CD14-positive monocyte (primary cell): ENCODE measurements around the gene BCAT1. TPM values are rescaled to one million over a fixed set of nuclear protein-coding genes. Genes with fewer than 3 reads are reported as not detected.

Experiments used
- DNase-seq, 3 donors: peaks; one replicate each; pipeline ENCODE4 v3.0.0-alpha.2; 2011 to 2022
- H2AFZ ChIP-seq: 2 replicates; pipeline ENCODE4 v1.6.0; 2012; ENCODE audit warnings: mild to moderate bottlenecking, low read depth, low read length, inconsistent platforms; ENCODE audit not compliant: insufficient read depth, poor library complexity, severe bottlenecking
- H3K27ac ChIP-seq, 2 donors: 1 replicate in 1 of 2; 2 replicates in 1 of 2; pipeline ENCODE4 v1.5.1; 2012 to 2013; ENCODE audit warnings: low read length in 2 of 2, control low read depth in 1 of 2, inconsistent platforms in 1 of 2, low read depth in 1 of 2, mild to moderate bottlenecking in 1 of 2
- H3K27me3 ChIP-seq, 2 donors: one replicate each; pipeline versions ENCODE4 v1.6.0 to v1.6.1; 2011 to 2013; ENCODE audit warnings: low read length in 2 of 2; ENCODE audit not compliant: control insufficient read depth in 2 of 2, insufficient read depth in 2 of 2
- H3K36me3 ChIP-seq, 2 donors: replicated peaks in 1 of 2; 1 replicate in 1 of 2; 2 replicates in 1 of 2; pipeline versions ENCODE4 v1.5.1 to v1.6.1; 2012 to 2013; ENCODE audit warnings: low read length in 2 of 2, control low read depth in 1 of 2, inconsistent platforms in 1 of 2, mild to moderate bottlenecking in 1 of 2; ENCODE audit not compliant: insufficient read depth in 2 of 2, control insufficient read depth in 1 of 2
- H3K4me1 ChIP-seq, 2 donors: 1 replicate in 1 of 2; 2 replicates in 1 of 2; pipeline versions ENCODE4 v1.5.1 to v1.6.1; 2012 to 2013; ENCODE audit warnings: low read length in 2 of 2, control low read depth in 1 of 2, inconsistent platforms in 1 of 2, mild to moderate bottlenecking in 1 of 2, moderate library complexity in 1 of 2; ENCODE audit not compliant: insufficient read depth in 2 of 2, control insufficient read depth in 1 of 2
- H3K4me2 ChIP-seq: replicated peaks from 2 replicates; pipeline ENCODE3; 2012; ENCODE audit warnings: low read length, moderate library complexity, mild to moderate bottlenecking; ENCODE audit not compliant: poor library complexity, severe bottlenecking; ENCODE audit errors: extremely low read depth
- H3K4me3 ChIP-seq, 3 experiments: fragments of 200-600 bp in 1 of 3; sonication (generic) in 1 of 3; replicated peaks in 1 of 3; 1 replicate in 2 of 3; 2 replicates in 1 of 3; pipeline ENCODE4 v1.5.1; 2011 to 2013; ENCODE audit warnings: low read length in 3 of 3, mild to moderate bottlenecking in 3 of 3, control low read depth in 2 of 3, low read depth in 2 of 3, inconsistent platforms in 1 of 3, moderate library complexity in 1 of 3
- H3K79me2 ChIP-seq: 2 replicates; pipeline ENCODE4 v1.6.0; 2012; ENCODE audit warnings: mild to moderate bottlenecking, control low read depth, inconsistent platforms, low read length, moderate library complexity; ENCODE audit not compliant: insufficient read depth
- H3K9ac ChIP-seq: 2 replicates; pipeline ENCODE4 v1.6.0; 2017; ENCODE audit warnings: low read length, mild to moderate bottlenecking; ENCODE audit not compliant: insufficient read depth, poor library complexity, severe bottlenecking
- H3K9me3 ChIP-seq, 2 donors: replicated peaks in 1 of 2; 1 replicate in 1 of 2; 2 replicates in 1 of 2; pipeline versions ENCODE4 v1.5.1 to v1.6.1; 2012 to 2013; ENCODE audit warnings: low read length in 2 of 2, control low read depth in 1 of 2; ENCODE audit not compliant: control insufficient read depth in 1 of 2, insufficient read depth in 1 of 2
- H4K20me1 ChIP-seq: 2 replicates; pipeline ENCODE4 v1.6.0; 2012; ENCODE audit warnings: mild to moderate bottlenecking, low read length, control low read depth, moderate library complexity; ENCODE audit not compliant: insufficient read depth
- H3K27ac Mint-ChIP-seq, 7 donors: one replicate each; pipeline ENCODE4 v1.8.0; 2020; ENCODE audit warnings: mild to moderate bottlenecking in 7 of 7, mixed read lengths in 7 of 7, moderate library complexity in 6 of 7, inconsistent platforms in 2 of 7
- H3K27me3 Mint-ChIP-seq, 3 donors: one replicate each; pipeline ENCODE4 v1.8.0; 2021 to 2022; ENCODE audit warnings: low read depth in 3 of 3, mild to moderate bottlenecking in 3 of 3, mixed read lengths in 3 of 3, moderate library complexity in 3 of 3, inconsistent platforms in 1 of 3
- H3K36me3 Mint-ChIP-seq, 2 donors: one replicate each; pipeline ENCODE4 v1.8.0; 2020; ENCODE audit warnings: mixed read lengths in 2 of 2, inconsistent platforms in 1 of 2, mild to moderate bottlenecking in 1 of 2
- H3K4me1 Mint-ChIP-seq: one replicate; pipeline ENCODE4 v1.8.0; 2020; ENCODE audit warnings: mild to moderate bottlenecking, mixed read lengths
- H3K4me3 Mint-ChIP-seq, 2 donors: one replicate each; pipeline ENCODE4 v1.8.0; 2020; ENCODE audit warnings: mild to moderate bottlenecking in 2 of 2, mixed read lengths in 2 of 2, moderate library complexity in 1 of 2
- H3K9me3 Mint-ChIP-seq, 7 donors: one replicate each; pipeline ENCODE4 v1.8.0; 2020 to 2022; ENCODE audit warnings: mixed read lengths in 7 of 7, mild to moderate bottlenecking in 6 of 7, moderate library complexity in 6 of 7, inconsistent platforms in 2 of 7
- CTCF ChIP-seq: fragments of 200-600 bp; IDR thresholded peaks from one replicate; pipeline ENCODE4 v1.8.0; 2022; ENCODE audit warnings: antibody characterized with exemption, mild to moderate bottlenecking
- WGBS: methylation state at CpG from one replicate; pipeline ENCODE4 v1.1.5; 2013; ENCODE audit warnings: missing lambda C conversion rate; ENCODE audit not compliant: insufficient coverage; 5-methylcytosine and 5-hydroxymethylcytosine counted together
- intact Hi-C, 2 donors: fragments of 100-400 bp; cut with micrococcal nuclease; formaldehyde crosslinking; loops; one replicate each; pipeline versions ENCODE4 v1.15.0 to v1.15.1; 2023
- polyA plus RNA-seq, 3 donors: library from polyadenylated mRNA; depleted of rRNA in 1 of 3; unstranded in 2 of 3; stranded (reverse) in 1 of 3; fragments of 300-500 nt in 2 of 3; fragments of >200 nt in 1 of 3; fragmentation: Illumina TruSeq in 2 of 3; gene quantifications; 1 replicate in 2 of 3; 2 replicates in 1 of 3; pipeline ENCODE4 v1.2.3, GENCODE V29; 2012 to 2021

BCAT1 gene
- polyA plus RNA-seq, 3 donors: 3.5 to 16.9 (median 15.2) TPM

GRCh38 chr12:24881227-24881626 lies 67.7 kb downstream of the BCAT1 start:
- Histone ChIP-seq H3K27ac (no peak overlapping the region), H3K9me3 (no peaks in the 10 kb centered on the region), H3K79me2 (no peaks in the 10 kb centered on the region), H3K9ac (no peak overlapping the region), H3K27me3 (no peaks in the 10 kb centered on the region), H3K4me2 (no peak overlapping the region), H3K4me3 (no peak overlapping the region), H4K20me1 (no peaks in the 10 kb centered on the region), H2AFZ (no peak overlapping the region), H3K36me3 (no peaks in the 10 kb centered on the region), H3K4me1 (no peaks in the 10 kb centered on the region)
- Mint-ChIP-seq H3K4me3 (no peak overlapping the region), H3K4me1 (peaks cover 6% of the 10 kb centered on the region), H3K27ac (no peak overlapping the region), H3K27me3 (no peaks in the 10 kb centered on the region), H3K9me3 (no peaks in the 10 kb centered on the region), H3K36me3 (peaks cover 2 to 7% of the 10 kb centered on the region in 2 donors)
- no peak for DNase-seq
- 90% methylated on average over 2 of the region's 8 CpGs for WGBS
- intact Hi-C loops: no loop called here
- TF ChIP-seq CTCF: no peak

GRCh38 chr12:24880732-24881131 lies 68.2 kb downstream of the BCAT1 start:
- H3K27ac Mint-ChIP-seq: no peak overlapping the region
- Histone ChIP-seq H3K9me3 (no peaks in the 10 kb centered on the region), H3K4me1 (no peaks in the 10 kb centered on the region), H4K20me1 (no peaks in the 10 kb centered on the region), H3K79me2 (no peaks in the 10 kb centered on the region), H3K27ac (no peak overlapping the region), H3K9ac (no peak overlapping the region), H3K4me2 (no peak overlapping the region), H3K4me3 (no peak overlapping the region), H3K27me3 (no peaks in the 10 kb centered on the region), H3K36me3 (no peaks in the 10 kb centered on the region), H2AFZ (no peak overlapping the region)
- 100% methylated on average over 3 of the region's 5 CpGs for WGBS
- H3K4me1 Mint-ChIP-seq: peaks cover 6% of the 10 kb centered on the region
- H3K27me3 Mint-ChIP-seq: no peaks in the 10 kb centered on the region
- H3K36me3 Mint-ChIP-seq: peaks cover 2 to 7% of the 10 kb centered on the region in 2 donors
- no peak for DNase-seq
- H3K4me3 Mint-ChIP-seq: no peak overlapping the region
- H3K9me3 Mint-ChIP-seq: no peaks in the 10 kb centered on the region
- intact Hi-C loops: no loop called here
- TF ChIP-seq CTCF: no peak
